HepG2 (cell line): ENCODE measurements around the gene AGAP1. TPM values are rescaled to one million over a fixed set of nuclear protein-coding genes. Genes with fewer than 3 reads are reported as not detected.

ENCODE experiments used
- ATAC-seq: fragments of 200-7000 bp; cut with Tn5 transposase; 3 replicates; pipeline ENCODE4 v1.9.1; 2020; ENCODE audit warnings: mild to moderate bottlenecking, moderate library complexity
- BruUV-seq: library from RNA; stranded (reverse); fragments of 400-500 nt; replicated peaks from 2 replicates; lab custom pipeline; 2021; lab: Mats Ljungman, UMichigan
- CTCF ChIA-PET: fragments of 300-600 bp; formaldehyde crosslinking; extraction: SDS; loops from one replicate; lab custom pipeline; 2021; ENCODE audit warnings: low total read pairs, inconsistent platforms, low intra/inter-chr PET ratio; lab: Yijun Ruan, JAX
- POLR2A ChIA-PET: fragments of 350-600 bp; sonication (Branson Sonifier 250); formaldehyde crosslinking; loops from one replicate; lab custom pipeline; 2020; ENCODE audit warnings: antibody characterized with exemption, inconsistent platforms; lab: Yijun Ruan, JAX
- DNase-seq: peaks from one replicate; pipeline ENCODE4 v3.0.0-alpha.2; 2015; ENCODE audit warnings: low spot score
- FAIRE-seq: peaks from 3 replicates; lab custom pipeline; 2011; peaks lifted over from hg19 to GRCh38; lab: Jason Lieb, UNC
- H2AFZ ChIP-seq: one replicate; pipeline ENCODE4 v1.6.1; 2011; ENCODE audit warnings: low read length, inconsistent platforms
- H3K27ac ChIP-seq: fragments of 300-600 bp; 3 replicates; pipeline ENCODE4 v1.8.0; 2011; ENCODE audit warnings: mixed run types, mild to moderate bottlenecking, mixed read lengths, low read length, inconsistent platforms; ENCODE audit not compliant: insufficient read depth; ENCODE audit errors: extremely low read length
- H3K27me3 ChIP-seq, 2 experiments: fragments of 200-600 bp in 1 of 2; 2 replicates in 1 of 2; 3 replicates in 1 of 2; pipeline versions ENCODE4 v1.6.0 to v1.8.0; 2011; ENCODE audit warnings: low read length in 2 of 2, mild to moderate bottlenecking in 2 of 2, moderate library complexity in 2 of 2, inconsistent platforms in 1 of 2; ENCODE audit not compliant: insufficient read depth in 2 of 2, control insufficient read depth in 1 of 2
- H3K36me3 ChIP-seq, 2 experiments: fragments of 200-600 bp in 1 of 2; replicated peaks in 1 of 2; 2 replicates in 1 of 2; 3 replicates in 1 of 2; pipeline versions ENCODE4 v1.5.1 to v1.8.0; 2011; ENCODE audit warnings: low read length in 2 of 2, inconsistent platforms in 1 of 2; ENCODE audit not compliant: insufficient read depth in 2 of 2, control insufficient read depth in 1 of 2
- H3K4me1 ChIP-seq: 2 replicates; pipeline ENCODE4 v1.5.1; 2012; ENCODE audit warnings: low read length, inconsistent platforms; ENCODE audit not compliant: insufficient read depth
- H3K4me2 ChIP-seq: 2 replicates; pipeline ENCODE4 v1.6.0; 2011; ENCODE audit warnings: low read depth, low read length, inconsistent platforms
- H3K4me3 ChIP-seq, 3 experiments: fragments of 200-600 bp in 1 of 3; sonication (generic), shearing (Covaris generic) in 1 of 3; replicated peaks in 1 of 3; 2 replicates each; pipeline ENCODE4 v1.5.1; 2011 to 2016; ENCODE audit warnings: low read length in 3 of 3, inconsistent platforms in 2 of 3, low read depth in 2 of 3, mild to moderate bottlenecking in 2 of 3, control low read depth in 1 of 3, mixed read lengths in 1 of 3; ENCODE audit not compliant: insufficient read depth in 1 of 3
- H3K79me2 ChIP-seq: one replicate; pipeline ENCODE4 v1.6.1; 2011; ENCODE audit warnings: low read length, inconsistent platforms; ENCODE audit not compliant: insufficient read depth
- H3K9ac ChIP-seq: 2 replicates; pipeline ENCODE4 v1.6.0; 2011; ENCODE audit warnings: mild to moderate bottlenecking, low read depth, low read length, inconsistent platforms; ENCODE audit not compliant: insufficient read depth
- H3K9me3 ChIP-seq: 2 replicates; pipeline ENCODE4 v1.5.1; 2012; ENCODE audit warnings: mild to moderate bottlenecking, low read length
- H4K20me1 ChIP-seq: 2 replicates; pipeline ENCODE4 v1.6.0; 2011; ENCODE audit warnings: inconsistent platforms, mild to moderate bottlenecking, low read length, moderate library complexity; ENCODE audit not compliant: insufficient read depth
- BCLAF1 ChIP-seq: fragments of 450-650 bp; IDR thresholded peaks from 2 replicates; pipeline ENCODE4 v1.6.1; 2017; ENCODE audit warnings: mild to moderate bottlenecking
- CTCF ChIP-seq: sonication (generic); formaldehyde crosslinking; IDR thresholded peaks from 2 replicates; pipeline ENCODE4 v1.5.0; 2020; ENCODE audit warnings: mild to moderate bottlenecking, missing genetic modification reagents, moderate library complexity
- EP300 ChIP-seq, 3 experiments: sonication (generic) in 1 of 3; formaldehyde crosslinking in 1 of 3; IDR thresholded peaks; 2 replicates each; pipeline versions ENCODE4 v1.5.1 to v1.6.1; 2011 to 2020; ENCODE audit warnings: low read depth in 2 of 3, low read length in 2 of 3, borderline replicate concordance in 1 of 3, improper control_type of control experiment in 1 of 3, mild to moderate bottlenecking in 1 of 3, missing genetic modification reagents in 1 of 3, moderate library complexity in 1 of 3
- PBX3 ChIP-seq: sonication (generic); formaldehyde crosslinking; IDR thresholded peaks from 2 replicates; pipeline ENCODE4 v1.8.1; 2023; ENCODE audit warnings: missing genetic modification reagents, inconsistent platforms, borderline replicate concordance
- PHF5A ChIP-seq: IDR thresholded peaks from one replicate; pipeline ENCODE4 v1.6.1; 2018; ENCODE audit warnings: low read depth, missing genetic modification reagents; ENCODE audit not compliant: unreplicated experiment
- SMC3 ChIP-seq: IDR thresholded peaks from 2 replicates; pipeline ENCODE4 v1.6.1; 2011; ENCODE audit warnings: low read length, improper control_type of control experiment
- ZBED4 ChIP-seq: sonication (generic); formaldehyde crosslinking; IDR thresholded peaks from 2 replicates; pipeline ENCODE4 v1.4.0; 2020; ENCODE audit warnings: missing genetic modification reagents, borderline replicate concordance
- ZBTB25 ChIP-seq: IDR thresholded peaks from 2 replicates; pipeline ENCODE4 v1.6.1; 2018; ENCODE audit warnings: missing genetic modification reagents
- ZNF616 ChIP-seq: sonication (generic); formaldehyde crosslinking; IDR thresholded peaks from 2 replicates; pipeline ENCODE4 v1.5.0; 2020; ENCODE audit warnings: low read depth, mild to moderate bottlenecking, missing genetic modification reagents
- WGBS: methylation state at CpG from one replicate; pipeline ENCODE4 v1.1.6; 2017; ENCODE audit warnings: low lambda C conversion rate; 5-methylcytosine and 5-hydroxymethylcytosine counted together
- in situ Hi-C: cut with HindIII; loops from 2 replicates; pipeline ENCODE4 v1.10.0; 2017; ENCODE audit warnings: low pct_unique_long_range_greater_than_20kb; ENCODE audit not compliant: extremely low pct_ligation_motif_present
- intact Hi-C: fragments of 100-400 bp; cut with micrococcal nuclease; formaldehyde crosslinking; loops from one replicate; pipeline ENCODE4 v1.10.0; 2022; ENCODE audit not compliant: unreplicated experiment
- polyA plus RNA-seq, 8 experiments: library from polyadenylated mRNA; depleted of rRNA in 3 of 8; stranded (reverse) in 7 of 8; unstranded in 1 of 8; fragments of >200 nt; fragmentation: Illumina TruSeq in 4 of 8; extraction: Trizol in 4 of 8; gene quantifications; 2 replicates each; pipeline versions ENCODE4 v1.2.1 to v1.2.3, GENCODE V29; 2011 to 2016; ENCODE audit warnings: low read depth in 4 of 8, missing spikeins in 1 of 8, mixed read lengths in 1 of 8; ENCODE audit not compliant: insufficient read depth in 1 of 8
- total RNA-seq, 5 experiments: library from RNA; depleted of rRNA; stranded (reverse); fragments of >200 nt; fragmentation: Illumina TruSeq; extraction: Trizol; gene quantifications; 2 replicates each; pipeline ENCODE4 v1.2.3, GENCODE V29; 2016; ENCODE audit warnings: low read depth in 1 of 5

The AGAP1 gene
- total and polyA plus RNA-seq, 2 of the 13 experiments (the other 11 are each of a cell fraction or from before 2014, with no cell fraction given), result 21.2 to 32.7 TPM

- TF ChIP-seq ZBED4 (CRISPR knock-in tag) (no peak), EP300 (IDR thresholded peaks at IDR 0.05; ENCODE audit: low read depth in 2 of 2, low read length in 2 of 2) (no peak), EP300 (CRISPR knock-in tag; IDR thresholded peaks at IDR 0.05; ENCODE audit: borderline replicate concordance) (no peak)
Measured at GRCh38 chr2:235789552-235789951, 295.7 kb downstream of the AGAP1 start (continued).

GRCh38 chr2:235793163-235793752 is 299.4 kb downstream of the AGAP1 start:
- FAIRE-seq (peak; percentile 54), DNase-seq (peak; percentile 12), ATAC-seq (peak; percentile 90)
- no peaks in the 10 kb centered on the region for H3K79me2 ChIP-seq
- intact Hi-C loops, result no loop called here
- no peaks in the 10 kb centered on the region for H4K20me1 ChIP-seq
- H3K4me1 ChIP-seq, result no peaks in the 10 kb centered on the region
- WGBS, result 85% methylated on average over 12 of the region's 13 CpGs
- ChIA-PET CTCF (interaction anchor here (1.6 kb wide), 1 partner anchor 388 kb away, joined by 6 read pairs; no protein-coding TSS in a partner anchor), POLR2A (no interaction called here)
- no peak overlapping the region for H3K27ac ChIP-seq
- in situ Hi-C loops, result no loop called here
- H3K27me3 ChIP-seq, result no peaks in the 10 kb centered on the region
- H3K9me3 ChIP-seq, result no peaks in the 10 kb centered on the region
- H3K9ac ChIP-seq, result no peak overlapping the region
- BruUV-seq, result no TSS peak
- H3K4me3 ChIP-seq, result no peak overlapping the region
- H3K4me2 ChIP-seq, result no peak overlapping the region
- H2AFZ ChIP-seq, result no peak overlapping the region
- peaks cover 3 to 10% of the 10 kb centered on the region in 2 experiments for H3K36me3 ChIP-seq
- TF ChIP-seq CTCF (CRISPR knock-in tag), result peak; percentile 63
- no peak for TF ChIP-seq PBX3 (CRISPR knock-in tag)
- no peak for TF ChIP-seq ZBTB25 (CRISPR knock-in tag)
- TF ChIP-seq SMC3, result peak; percentile 30; the same call in 1 of the 2 replicates
- TF ChIP-seq BCLAF1, result no peak
- TF ChIP-seq ZNF616 (CRISPR knock-in tag), result no peak
- no peak for TF ChIP-seq PHF5A (CRISPR knock-in tag)
